ENCODE results near the gene PADI4. TPM values are rescaled to one million over a fixed set of nuclear protein-coding genes. Genes with fewer than 3 reads are reported as not detected.
A peak's percentile ranks its signal among the peaks of the same experiment; 100 is the strongest.

PADI4 gene
- total and polyA plus RNA-seq, 5 experiments from 2014 or later: 3.9 to 12.8 (median 10.7) TPM

- peaks cover 0 to 5% (median under 1%) of the 10 kb centered on the region in 4 donors for H3K4me1 Mint-ChIP-seq
- ATAC-seq: no peak
- peak overlapping the region in 2 of 10 donors; percentile 11 to 59 for H3K27ac Mint-ChIP-seq
Measured at GRCh38 chr1:17412093-17412870, 104.3 kb downstream of the PADI4 start.

More at GRCh38 chr1:17412093-17412870, 104.3 kb downstream of the PADI4 start:
- no peaks in the 10 kb centered on the region for H3K27me3 Mint-ChIP-seq
- POLR2A ChIA-PET: interaction anchor here (0.7 kb wide), 1 partner anchor 26 kb away, joined by 7 read pairs; no protein-coding TSS in a partner anchor
- H3K4me3 Mint-ChIP-seq: no peak overlapping the region
- no peaks in the 10 kb centered on the region for H3K9me3 Mint-ChIP-seq
- DNase-seq: no peak
- H3K36me3 Mint-ChIP-seq: peaks cover 0 to 100% (median 29%) of the 10 kb centered on the region in 3 donors

Small RNAs within 50 kb of the gene (microRNA-seq; reads per million reads assigned to microRNA genes)
- not detected for gene MIR3972 (ENCODE audit: borderline microRNAs expressed)

Other genes starting within 250 kb of the PADI4 start
- not detected for gene PADI2, start 188.7 kb upstream of the PADI4 start, total RNA-seq
- under 1 TPM in 1 of 3 donors, not detected in 2; 0.06 TPM for gene PADI2, start 188.7 kb upstream of the PADI4 start, polyA plus RNA-seq
- gene PADI1, start 103.1 kb upstream of the PADI4 start, total RNA-seq: not detected
- gene PADI1, start 103.1 kb upstream of the PADI4 start, polyA plus RNA-seq: not detected
- not detected for gene PADI3, start 59.1 kb upstream of the PADI4 start, total RNA-seq
- gene PADI3, start 59.1 kb upstream of the PADI4 start, polyA plus RNA-seq: not detected
- not detected for gene PADI6, start 64.0 kb downstream of the PADI4 start, total RNA-seq
- gene PADI6, start 64.0 kb downstream of the PADI4 start, polyA plus RNA-seq: not detected
- 10 to 100 TPM; 60.9 to 61.9 TPM for gene RCC2, start 131.5 kb downstream of the PADI4 start, total RNA-seq
- 10 to 100 TPM; 20.8 to 37.5 (median 26.0) TPM for gene RCC2, start 131.5 kb downstream of the PADI4 start, polyA plus RNA-seq
- under 1 TPM; 0.27 to 0.34 TPM for gene ARHGEF10L, start 231.5 kb downstream of the PADI4 start, total RNA-seq
- gene ARHGEF10L, start 231.5 kb downstream of the PADI4 start, polyA plus RNA-seq: not detected